Neural cell (in vitro differentiated cells): ENCODE measurements around the gene PRKCQ.

ENCODE experiments used
- CTCF ChIP-seq: fragments of 450-650 bp; IDR thresholded peaks from 2 replicates; pipeline ENCODE4 v1.5.1; 2014; ENCODE audit warnings: antibody characterized with exemption, mild to moderate bottlenecking, moderate library complexity; ENCODE audit not compliant: poor library complexity, severe bottlenecking
- MXI1 ChIP-seq: fragments of 450-650 bp; conservative IDR thresholded peaks from 2 replicates; pipeline ENCODE4 v1.6.1; 2014; ENCODE audit warnings: antibody characterized with exemption, mild to moderate bottlenecking; ENCODE audit not compliant: poor library complexity, severe bottlenecking
- POLR2AphosphoS5 ChIP-seq: IDR thresholded peaks from 2 replicates; pipeline ENCODE4 v1.6.1; 2012

- no peak for TF ChIP-seq CTCF
- no peak for TF ChIP-seq MXI1
- TF ChIP-seq POLR2AphosphoS5 = no peak
Measured at GRCh38 chr10:6522230-6522629, 57.8 kb downstream of the PRKCQ start.
